SU-DHL-6 (cell line): Measurements from ENCODE around the gene EIF1AD.

ENCODE experiments used
- H2AFZ ChIP-seq: fragments of 200-600 bp; sonication (generic); 2 replicates; pipeline ENCODE4 v1.6.1; 2014; ENCODE audit warnings: low read depth, mild to moderate bottlenecking, moderate library complexity, mixed read lengths, antibody characterized with exemption, low read length; ENCODE audit not compliant: severe bottlenecking
- H3F3A ChIP-seq: fragments of 200-600 bp; shearing (Covaris generic); 2 replicates; pipeline ENCODE4 v1.6.0; 2016; ENCODE audit warnings: antibody characterized with exemption, mild to moderate bottlenecking; ENCODE audit not compliant: insufficient read depth
- H3K27ac ChIP-seq: fragments of 200-600 bp; sonication (generic); 2 replicates; pipeline ENCODE4 v1.5.1; 2016; ENCODE audit warnings: low read depth, mild to moderate bottlenecking, low read length, moderate library complexity, mixed read lengths
- H3K27me3 ChIP-seq: fragments of 200-600 bp; sonication (generic), shearing (Covaris generic); 2 replicates; pipeline ENCODE4 v1.6.0; 2014; ENCODE audit warnings: mild to moderate bottlenecking, low read length
- H3K36me3 ChIP-seq: fragments of 200-600 bp; sonication (generic); 2 replicates; pipeline ENCODE4 v1.6.1; 2014; ENCODE audit warnings: mild to moderate bottlenecking, low read length, mixed read lengths
- H3K4me2 ChIP-seq: fragments of 300-600, 200-600 bp; shearing (Covaris generic), sonication (generic); 2 replicates; pipeline ENCODE4 v1.6.0; 2014; ENCODE audit warnings: low read length, low read depth, mild to moderate bottlenecking; ENCODE audit not compliant: poor library complexity, severe bottlenecking
- H3K4me3 ChIP-seq: fragments of 200-600 bp; sonication (generic); 2 replicates; pipeline ENCODE4 v1.5.1; 2014; ENCODE audit warnings: antibody characterized with exemption, low read length, mild to moderate bottlenecking, mixed read lengths; ENCODE audit not compliant: insufficient read depth, poor library complexity, severe bottlenecking
- H3K79me2 ChIP-seq: fragments of 200-600 bp; sonication (generic); 2 replicates; pipeline ENCODE4 v1.6.1; 2014; ENCODE audit warnings: mild to moderate bottlenecking, low read length, moderate library complexity; ENCODE audit not compliant: insufficient read depth
- H3K9ac ChIP-seq: fragments of 200-600 bp; sonication (generic); 2 replicates; pipeline ENCODE4 v1.7.0; 2014; ENCODE audit warnings: mild to moderate bottlenecking, low read length
- H3K9me2 ChIP-seq: fragments of 200-600 bp; sonication (generic); replicated peaks from 2 replicates; pipeline ENCODE4 v1.6.1; 2014; ENCODE audit warnings: low read length; ENCODE audit not compliant: insufficient read depth
- H3K9me3 ChIP-seq: fragments of 200-600 bp; sonication (generic); 2 replicates; pipeline ENCODE4 v1.6.1; 2014; ENCODE audit warnings: low read length, mixed read lengths; ENCODE audit not compliant: insufficient read depth
- H4K20me1 ChIP-seq: fragments of 200-600 bp; sonication (generic); 2 replicates; pipeline ENCODE4 v1.6.1; 2014; ENCODE audit warnings: low read depth, mild to moderate bottlenecking, antibody characterized with exemption, low read length, moderate library complexity, mixed read lengths
- CTCF ChIP-seq: fragments of 200-600 bp; sonication (generic); IDR thresholded peaks from one replicate; pipeline ENCODE4 v1.5.1; 2017; ENCODE audit warnings: antibody characterized with exemption, mild to moderate bottlenecking, low read length, moderate library complexity; ENCODE audit not compliant: insufficient read depth, poor library complexity, severe bottlenecking
- EZH2phosphoT487 ChIP-seq: fragments of 200-600 bp; sonication (generic), shearing (Covaris generic); conservative IDR thresholded peaks from 2 replicates; pipeline ENCODE4 v1.6.1; 2018; ENCODE audit warnings: mild to moderate bottlenecking, antibody characterized with exemption, low read length, moderate library complexity, mixed read lengths

Gene EIF1AD

DNA sequence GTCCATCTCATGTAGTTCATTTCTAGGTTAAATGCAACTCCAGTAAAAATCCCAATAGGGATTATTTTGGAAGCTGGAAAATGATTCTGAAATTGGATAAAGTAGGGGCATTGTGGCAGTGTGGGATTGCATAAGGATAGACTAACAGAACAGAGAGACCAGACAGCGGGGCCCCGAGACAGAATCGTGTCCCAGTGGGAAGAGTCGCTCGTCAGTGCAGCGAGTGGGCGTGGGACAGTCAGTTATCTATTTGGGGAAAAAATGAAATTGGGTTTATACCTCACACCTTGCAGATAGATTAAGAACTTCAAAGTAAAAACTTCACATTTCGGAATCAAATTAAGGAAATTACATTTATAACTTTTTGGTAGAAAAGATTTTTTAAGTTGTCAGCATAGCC lies 29.8 kb downstream of the EIF1AD start:
- no peaks in the 10 kb centered on the region for H3K79me2 ChIP-seq
- H3K27ac ChIP-seq: no peak overlapping the region
- no peak overlapping the region for H2AFZ ChIP-seq
- H3K4me2 ChIP-seq: no peak overlapping the region
- H3K27me3 ChIP-seq: no peaks in the 10 kb centered on the region
- TF ChIP-seq EZH2phosphoT487 (no peak), CTCF (no peak)
- H3K9ac ChIP-seq: no peak overlapping the region
- no peak overlapping the region for H3K4me3 ChIP-seq
- no peaks in the 10 kb centered on the region for H3K9me3 ChIP-seq
- H3F3A ChIP-seq: peaks cover 5% of the 10 kb centered on the region; the same call in 1 of the 2 replicates
- no peaks in the 10 kb centered on the region for H3K36me3 ChIP-seq
- H4K20me1 ChIP-seq: no peaks in the 10 kb centered on the region
- no peaks in the 10 kb centered on the region for H3K9me2 ChIP-seq

- H3F3A ChIP-seq: peaks cover 5% of the 10 kb centered on the region; the same call in 1 of the 2 replicates
- H3K9me3 ChIP-seq: no peaks in the 10 kb centered on the region
- no peaks in the 10 kb centered on the region for H3K27me3 ChIP-seq
- H3K36me3 ChIP-seq: no peaks in the 10 kb centered on the region; the same call in 1 of the 2 replicates
- no peaks in the 10 kb centered on the region for H3K9me2 ChIP-seq
- no peak overlapping the region for H3K27ac ChIP-seq
- no peak overlapping the region for H3K4me3 ChIP-seq
- TF ChIP-seq CTCF (no peak), EZH2phosphoT487 (no peak)
- H2AFZ ChIP-seq: no peak overlapping the region
- no peak overlapping the region for H3K4me2 ChIP-seq
- H4K20me1 ChIP-seq: no peaks in the 10 kb centered on the region
- H3K79me2 ChIP-seq: peaks cover 9% of the 10 kb centered on the region; the same call in 1 of the 2 replicates
- H3K9ac ChIP-seq: no peak overlapping the region
These were observed 33.1 kb downstream of the EIF1AD start for GRCh38 chr11:65968600-65969482.

- H3K4me2 ChIP-seq: no peak overlapping the region
- no peak overlapping the region for H2AFZ ChIP-seq
- no peaks in the 10 kb centered on the region for H3K9me3 ChIP-seq
- 0 out of 2 replicates have a peak, but pooled peaks cover under 1% of the 10 kb centered on the region for H4K20me1 ChIP-seq
- H3K27me3 ChIP-seq: no peaks in the 10 kb centered on the region
- TF ChIP-seq CTCF (no peak), EZH2phosphoT487 (no peak)
- no peak overlapping the region for H3K9ac ChIP-seq
- no peaks in the 10 kb centered on the region; the same call in 1 of the 2 replicates for H3K36me3 ChIP-seq
- no peaks in the 10 kb centered on the region for H3K9me2 ChIP-seq
- H3F3A ChIP-seq: peaks cover 5% of the 10 kb centered on the region; the same call in 1 of the 2 replicates
- H3K79me2 ChIP-seq: peaks cover 22% of the 10 kb centered on the region
- H3K27ac ChIP-seq: no peak overlapping the region
- H3K4me3 ChIP-seq: no peak overlapping the region
These were observed 34.5 kb downstream of the EIF1AD start for GRCh38 chr11:65967329-65967934.
